Measurements from ENCODE around the gene CYGB. TPM values are rescaled to one million over a fixed set of nuclear protein-coding genes. Genes with fewer than 3 reads are reported as not detected.

The CYGB gene
- total and polyA plus RNA-seq, 10 of the 15 experiments (the other 5 are each of a cell fraction or from before 2014, with no cell fraction given): 0.34 TPM; not detected in 9

DNA sequence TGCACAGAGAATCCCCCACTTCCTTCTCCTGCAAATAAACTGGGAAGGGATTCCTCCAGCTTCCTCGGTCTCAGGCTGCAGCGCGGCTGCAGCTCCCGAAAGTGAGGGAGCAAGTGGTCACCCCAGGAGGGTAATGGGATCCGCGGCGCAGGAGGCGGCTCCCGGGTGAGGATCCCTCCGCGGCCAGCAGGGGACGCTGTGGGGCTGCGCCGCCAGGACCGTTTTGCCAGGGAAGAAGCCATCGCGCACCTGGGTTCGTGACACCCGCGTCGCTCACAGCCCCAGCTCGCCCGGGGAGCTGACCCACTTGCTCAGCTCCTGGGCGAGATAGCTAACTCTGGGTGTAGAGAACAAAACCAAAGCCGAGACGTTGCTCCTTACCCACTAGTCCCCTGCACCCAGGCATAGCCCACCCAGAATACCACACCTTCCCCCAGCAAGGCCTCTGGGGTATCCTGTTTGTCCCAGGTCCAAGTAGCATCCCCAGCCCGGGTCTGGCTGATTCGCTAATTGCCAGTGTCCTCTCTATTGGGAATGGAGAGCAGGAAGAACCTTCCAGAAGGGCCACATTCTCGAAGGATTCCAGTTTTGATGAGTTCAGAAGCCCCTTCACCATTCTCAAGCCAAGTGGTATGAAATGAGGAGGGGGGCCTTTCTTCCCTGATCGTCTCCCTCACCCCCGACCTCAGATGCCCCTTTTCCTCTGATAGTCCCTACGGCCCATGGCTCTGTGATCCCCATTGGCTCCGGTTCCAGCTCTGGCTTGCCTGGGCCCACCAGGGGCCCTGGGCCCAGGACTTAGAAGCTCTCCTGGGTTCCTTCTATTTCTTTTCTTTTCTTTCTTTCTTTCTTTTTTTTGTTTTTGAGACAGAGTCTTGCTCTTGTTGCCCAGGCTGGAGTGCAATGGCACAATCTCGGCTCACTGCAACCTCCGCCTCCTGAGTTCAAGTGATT lies 14.1 kb downstream of the CYGB start (continued):
- TF ChIP-seq E4F1 (IDR thresholded peaks at IDR 0.05; ENCODE audit: borderline replicate concordance, partially characterized antibody) (no peak), CREM (IDR thresholded peaks at IDR 0.05; ENCODE audit: low read depth) (no peak), GATAD2B (conservative IDR thresholded peaks at IDR 0.05; ENCODE audit: low read depth) (no peak), NRF1 (conservative IDR thresholded peaks at IDR 0.05; ENCODE audit: low read depth, low read length) (0 out of 2 replicates have a peak, but pooled peaks have one; percentile 2), ZBED1 (IDR thresholded peaks at IDR 0.05; ENCODE audit: borderline replicate concordance) (no peak), JUND (IDR thresholded peaks at IDR 0.05; ENCODE audit: low read depth, low read length) (no peak), MYC (IDR thresholded peaks at IDR 0.05; ENCODE audit: insufficient read depth, insufficient read length, insufficient replicate concordance, low read length, severe bottlenecking) (no peak), HCFC1 (IDR thresholded peaks at IDR 0.05; ENCODE audit: low read length) (no peak), FOXK2 (IDR thresholded peaks at IDR 0.05) (no peak), FOXM1 (IDR thresholded peaks at IDR 0.05; ENCODE audit: low read depth, low read length) (no peak), IKZF1 (conservative IDR thresholded peaks at IDR 0.05) (peak; percentile 61), PBX3 (IDR thresholded peaks at IDR 0.05; ENCODE audit: insufficient replicate concordance, low read depth, low read length) (no peak), BACH1 (IDR thresholded peaks at IDR 0.05; ENCODE audit: borderline replicate concordance) (0 out of 2 replicates have a peak, but pooled peaks have one; percentile 12), NR2F1 (conservative IDR thresholded peaks at IDR 0.05) (0 out of 2 replicates have a peak, but pooled peaks have one; percentile 15)
- TF ChIP-seq, protein P1, sequence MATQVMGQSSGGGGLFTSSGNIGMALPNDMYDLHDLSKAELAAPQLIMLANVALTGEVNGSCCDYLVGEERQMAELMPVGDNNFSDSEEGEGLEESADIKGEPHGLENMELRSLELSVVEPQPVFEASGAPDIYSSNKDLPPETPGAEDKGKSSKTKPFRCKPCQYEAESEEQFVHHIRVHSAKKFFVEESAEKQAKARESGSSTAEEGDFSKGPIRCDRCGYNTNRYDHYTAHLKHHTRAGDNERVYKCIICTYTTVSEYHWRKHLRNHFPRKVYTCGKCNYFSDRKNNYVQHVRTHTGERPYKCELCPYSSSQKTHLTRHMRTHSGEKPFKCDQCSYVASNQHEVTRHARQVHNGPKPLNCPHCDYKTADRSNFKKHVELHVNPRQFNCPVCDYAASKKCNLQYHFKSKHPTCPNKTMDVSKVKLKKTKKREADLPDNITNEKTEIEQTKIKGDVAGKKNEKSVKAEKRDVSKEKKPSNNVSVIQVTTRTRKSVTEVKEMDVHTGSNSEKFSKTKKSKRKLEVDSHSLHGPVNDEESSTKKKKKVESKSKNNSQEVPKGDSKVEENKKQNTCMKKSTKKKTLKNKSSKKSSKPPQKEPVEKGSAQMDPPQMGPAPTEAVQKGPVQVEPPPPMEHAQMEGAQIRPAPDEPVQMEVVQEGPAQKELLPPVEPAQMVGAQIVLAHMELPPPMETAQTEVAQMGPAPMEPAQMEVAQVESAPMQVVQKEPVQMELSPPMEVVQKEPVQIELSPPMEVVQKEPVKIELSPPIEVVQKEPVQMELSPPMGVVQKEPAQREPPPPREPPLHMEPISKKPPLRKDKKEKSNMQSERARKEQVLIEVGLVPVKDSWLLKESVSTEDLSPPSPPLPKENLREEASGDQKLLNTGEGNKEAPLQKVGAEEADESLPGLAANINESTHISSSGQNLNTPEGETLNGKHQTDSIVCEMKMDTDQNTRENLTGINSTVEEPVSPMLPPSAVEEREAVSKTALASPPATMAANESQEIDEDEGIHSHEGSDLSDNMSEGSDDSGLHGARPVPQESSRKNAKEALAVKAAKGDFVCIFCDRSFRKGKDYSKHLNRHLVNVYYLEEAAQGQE (IDR thresholded peaks at IDR 0.05; ENCODE audit: low read depth, low read length): no peak
- TF ChIP-seq, protein P2, sequence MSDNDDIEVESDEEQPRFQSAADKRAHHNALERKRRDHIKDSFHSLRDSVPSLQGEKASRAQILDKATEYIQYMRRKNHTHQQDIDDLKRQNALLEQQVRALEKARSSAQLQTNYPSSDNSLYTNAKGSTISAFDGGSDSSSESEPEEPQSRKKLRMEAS (IDR thresholded peaks at IDR 0.05; ENCODE audit: low read depth, low read length): no peak
